Measurements from ENCODE around the gene RFT1. TPM values are rescaled to one million over a fixed set of nuclear protein-coding genes. Genes with fewer than 3 reads are reported as not detected.

RFT1 gene
- total RNA-seq, 1 experiment from 2014 or later, result 33.6 TPM

DNA sequence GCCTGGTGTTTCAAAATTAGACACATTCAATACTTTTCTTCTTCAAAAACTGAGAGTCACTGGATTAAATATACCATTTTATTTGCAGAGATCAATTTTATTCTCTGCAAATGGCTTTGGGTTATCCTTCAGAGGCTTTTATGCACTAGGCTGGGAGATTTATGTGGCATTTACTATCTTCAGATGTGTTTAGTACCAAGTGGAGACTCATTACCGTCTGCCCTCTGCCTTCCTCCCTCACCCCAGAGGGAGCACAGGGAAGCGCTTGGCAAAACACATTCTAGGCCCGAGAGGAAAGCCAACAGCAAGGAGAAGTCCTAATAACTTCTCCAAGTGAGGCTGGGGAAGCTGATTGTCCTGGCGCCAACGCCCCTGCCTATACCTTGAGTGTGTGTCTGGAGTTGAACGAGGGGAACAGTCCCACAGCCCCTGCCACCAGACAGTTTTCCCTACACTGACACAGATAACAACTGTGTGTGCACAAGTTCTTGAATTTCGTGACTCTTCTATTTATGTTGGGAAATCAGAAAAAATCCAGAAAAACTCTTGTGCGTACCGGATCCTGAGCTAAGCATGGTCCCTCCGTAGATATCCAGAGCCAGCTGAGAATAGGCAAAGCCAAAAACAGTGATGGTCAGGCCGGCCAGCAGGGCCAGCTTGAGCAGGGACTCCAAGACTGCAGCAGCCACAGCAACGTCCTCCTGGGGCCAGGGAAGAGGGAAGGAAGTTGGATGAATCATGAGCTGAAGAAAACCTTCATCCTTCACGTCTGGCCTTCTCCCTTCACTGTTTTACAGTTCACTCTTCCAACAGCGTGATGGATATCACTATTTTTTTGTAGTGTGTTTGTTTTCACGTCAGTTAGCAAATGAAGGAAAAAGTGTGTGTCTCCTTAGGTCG lies 26.6 kb downstream of the RFT1 start:
- ChIA-PET POLR2A (no interaction called here), CTCF (interaction anchor here (1.1 kb wide), 1 partner anchor 10 kb away, joined by 4 read pairs; no protein-coding TSS in a partner anchor)
- no TSS peak for BruUV-seq (replicated peaks)

More for the DNA sequence above, 26.6 kb downstream of the RFT1 start:
- Histone ChIP-seq H3K27ac (ENCODE audit: low read depth, low read length) (no peak overlapping the region), H3K4me2 (ENCODE audit: low read length) (no peak overlapping the region), H3K4me1 (ENCODE audit: control insufficient read depth in 1 of 2, insufficient read depth in 2 of 2, low read length in 2 of 2) (no peaks in the 10 kb centered on the region), H3K9me3 (ENCODE audit: control insufficient read depth in 1 of 2, insufficient read depth in 1 of 2, low read depth in 1 of 2, low read length in 2 of 2) (no peaks in the 10 kb centered on the region), H3K79me2 (ENCODE audit: insufficient read depth, low read length) (no peaks in the 10 kb centered on the region), H2AFZ (ENCODE audit: low read depth, low read length, poor library complexity, severe bottlenecking) (no peak overlapping the region), H3K36me3 (ENCODE audit: control insufficient read depth in 1 of 2, insufficient read depth in 2 of 2, low read length in 2 of 2) (peaks cover 8 to 21% of the 10 kb centered on the region in 2 experiments), H3K4me3 (replicated peaks in 1 of 2; ENCODE audit: low read depth in 1 of 2, low read length in 2 of 2) (no peak overlapping the region), H3K27me3 (ENCODE audit: insufficient read depth, low read length) (no peaks in the 10 kb centered on the region), H3K9me2 (ENCODE audit: insufficient read depth) (no peaks in the 10 kb centered on the region), H3K9ac (ENCODE audit: low read length) (no peak overlapping the region), H4K20me1 (ENCODE audit: insufficient read depth) (no peaks in the 10 kb centered on the region)
- intact Hi-C loops (cut with micrococcal nuclease), result no loop called here
- TF ChIP-seq JUND (IDR thresholded peaks at IDR 0.05) (no peak), SIN3A (IDR thresholded peaks at IDR 0.05; ENCODE audit: low read depth) (no peak), YY1 (IDR thresholded peaks at IDR 0.05; ENCODE audit: extremely low read depth, insufficient replicate concordance, low read depth, low read length) (no peak), ZFX (IDR thresholded peaks at IDR 0.05) (no peak), SP1 (IDR thresholded peaks at IDR 0.05; ENCODE audit: low read depth) (no peak), RAD21 (IDR thresholded peaks at IDR 0.05; ENCODE audit: low read depth) (no peak), ELF1 (IDR thresholded peaks at IDR 0.05; ENCODE audit: borderline replicate concordance, low read depth) (no peak), POLR2A (IDR thresholded peaks at IDR 0.05; ENCODE audit: borderline replicate concordance, extremely low read depth, insufficient read depth, insufficient read length) (no peak), ZNF274 (IDR thresholded peaks at IDR 0.05; ENCODE audit: low read depth, low read length) (no peak), EZH2 (IDR thresholded peaks at IDR 0.05) (no peak), FOSL1 (IDR thresholded peaks at IDR 0.05; ENCODE audit: low read depth) (no peak), CBX3 (IDR thresholded peaks at IDR 0.05; ENCODE audit: low read depth) (no peak)
- TF ChIP-seq, protein P1, sequence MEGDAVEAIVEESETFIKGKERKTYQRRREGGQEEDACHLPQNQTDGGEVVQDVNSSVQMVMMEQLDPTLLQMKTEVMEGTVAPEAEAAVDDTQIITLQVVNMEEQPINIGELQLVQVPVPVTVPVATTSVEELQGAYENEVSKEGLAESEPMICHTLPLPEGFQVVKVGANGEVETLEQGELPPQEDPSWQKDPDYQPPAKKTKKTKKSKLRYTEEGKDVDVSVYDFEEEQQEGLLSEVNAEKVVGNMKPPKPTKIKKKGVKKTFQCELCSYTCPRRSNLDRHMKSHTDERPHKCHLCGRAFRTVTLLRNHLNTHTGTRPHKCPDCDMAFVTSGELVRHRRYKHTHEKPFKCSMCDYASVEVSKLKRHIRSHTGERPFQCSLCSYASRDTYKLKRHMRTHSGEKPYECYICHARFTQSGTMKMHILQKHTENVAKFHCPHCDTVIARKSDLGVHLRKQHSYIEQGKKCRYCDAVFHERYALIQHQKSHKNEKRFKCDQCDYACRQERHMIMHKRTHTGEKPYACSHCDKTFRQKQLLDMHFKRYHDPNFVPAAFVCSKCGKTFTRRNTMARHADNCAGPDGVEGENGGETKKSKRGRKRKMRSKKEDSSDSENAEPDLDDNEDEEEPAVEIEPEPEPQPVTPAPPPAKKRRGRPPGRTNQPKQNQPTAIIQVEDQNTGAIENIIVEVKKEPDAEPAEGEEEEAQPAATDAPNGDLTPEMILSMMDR (IDR thresholded peaks at IDR 0.05 in 2 of 3, conservative IDR thresholded peaks at IDR 0.05 in 1 of 3; ENCODE audit: borderline replicate concordance in 1 of 3, insufficient read depth in 1 of 3, low read depth in 2 of 3, low read length in 2 of 3), result no peak
- TF ChIP-seq, protein P2, sequence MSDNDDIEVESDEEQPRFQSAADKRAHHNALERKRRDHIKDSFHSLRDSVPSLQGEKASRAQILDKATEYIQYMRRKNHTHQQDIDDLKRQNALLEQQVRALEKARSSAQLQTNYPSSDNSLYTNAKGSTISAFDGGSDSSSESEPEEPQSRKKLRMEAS (IDR thresholded peaks at IDR 0.05), result no peak
- DNase-seq (ENCODE audit: low read depth, low spot score) (no peak), ATAC-seq (no peak)
- RAD21 ChIA-PET (ENCODE audit: low non-redundant PET in 1 of 2, low total read pairs in 2 of 2, uncharacterized antibody in 2 of 2, unreplicated experiment in 2 of 2), result no interaction called here
